Esophagus muscularis mucosa (tissue), 4 donors: ENCODE measurements around the gene LTBP2. TPM values are rescaled to one million over a fixed set of nuclear protein-coding genes. Genes with fewer than 3 reads are reported as not detected.

ENCODE experiments used
- DNase-seq: peaks from one replicate; pipeline ENCODE4 v3.0.0-alpha.2; 2017; ENCODE audit errors: extremely low spot score
- H3K27ac ChIP-seq, 4 donors: fragments of 200-600 bp; sonication (generic); replicated peaks in 1 of 4; 1 replicate in 3 of 4; 2 replicates in 1 of 4; pipeline ENCODE4 v1.5.1; 2016 to 2019; ENCODE audit warnings: mild to moderate bottlenecking in 1 of 4
- H3K27me3 ChIP-seq, 4 donors: fragments of 200-600 bp; sonication (generic); one replicate each; pipeline versions ENCODE4 v1.5.1 to v1.6.0; 2016 to 2019
- H3K36me3 ChIP-seq, 4 donors: fragments of 200-600 bp; sonication (generic); one replicate each; pipeline ENCODE4 v1.5.1; 2016 to 2019
- H3K4me1 ChIP-seq, 4 donors: fragments of 200-600 bp; sonication (generic); one replicate each; pipeline ENCODE4 v1.5.1; 2016 to 2019
- H3K4me3 ChIP-seq, 4 donors: fragments of 200-600 bp; sonication (generic); 1 replicate in 2 of 4; 2 replicates in 2 of 4; pipeline ENCODE4 v1.5.1; 2016 to 2019; ENCODE audit warnings: mild to moderate bottlenecking in 4 of 4, moderate library complexity in 1 of 4
- H3K9me3 ChIP-seq, 4 donors: fragments of 200-600 bp; sonication (generic); 1 replicate in 3 of 4; 2 replicates in 1 of 4; pipeline ENCODE4 v1.5.1; 2016 to 2019
- CTCF ChIP-seq, 3 experiments: fragments of 200-600 bp in 2 of 3; fragments of 450-650 bp in 1 of 3; sonication (generic) in 2 of 3; IDR thresholded peaks; one replicate each; pipeline ENCODE4 v1.5.1; 2017 to 2019; ENCODE audit warnings: antibody characterized with exemption in 3 of 3, mild to moderate bottlenecking in 2 of 3, moderate library complexity in 1 of 3
- EP300 ChIP-seq: sonication (generic); formaldehyde crosslinking; IDR thresholded peaks from one replicate; pipeline ENCODE4 v1.6.1; 2017; ENCODE audit warnings: antibody characterized with exemption
- POLR2A ChIP-seq: fragments of 450-650 bp; IDR thresholded peaks from one replicate; pipeline ENCODE4 v1.6.1; 2017; ENCODE audit warnings: antibody characterized with exemption, moderate library complexity, mild to moderate bottlenecking, low read depth
- POLR2AphosphoS5 ChIP-seq, 2 donors: sonication (generic); formaldehyde crosslinking; IDR thresholded peaks; one replicate each; pipeline ENCODE4 v1.6.1; 2017; ENCODE audit warnings: antibody characterized with exemption in 2 of 2
- WGBS: methylation state at CpG from one replicate; pipeline ENCODE4 v1.1.5; 2018; 5-methylcytosine and 5-hydroxymethylcytosine counted together
- intact Hi-C: fragments of 100-400 bp; cut with DNase I; formaldehyde crosslinking; loops from one replicate; pipeline ENCODE4 v1.15.1; 2023
- total RNA-seq, 4 donors: library from RNA; depleted of rRNA; stranded (reverse); fragments of >200 nt; gene quantifications; one replicate each; pipeline versions ENCODE4 v1.1.0 to v1.2.1, GENCODE V29; 2016

LTBP2 gene
- total RNA-seq, 4 donors from 2014 or later, result 62.0 to 151 (median 109) TPM

- intact Hi-C loops, result no loop called here
- Histone ChIP-seq H3K36me3 (peaks cover 0 to 21% (median 6%) of the 10 kb centered on the region in 4 donors), H3K27ac (no peak overlapping the region), H3K9me3 (no peaks in the 10 kb centered on the region), H3K4me1 (peaks cover 12 to 28% (median 20%) of the 10 kb centered on the region in 4 donors), H3K27me3 (no peaks in the 10 kb centered on the region), H3K4me3 (no peak overlapping the region)
- DNase-seq, result no peak
- no peak for TF ChIP-seq CTCF (IDR thresholded peaks at IDR 0.05)
- TF ChIP-seq EP300, result no peak
- TF ChIP-seq POLR2AphosphoS5 (IDR thresholded peaks at IDR 0.05), result no peak
- no peak for TF ChIP-seq POLR2A
- WGBS, result 76% methylated on average over 4 of the region's 4 CpGs
These were observed 40.5 kb upstream of the LTBP2 start for GRCh38 chr14:74652541-74652940.

- no peak for DNase-seq
- H3K4me3 ChIP-seq, result no peak overlapping the region
- 94% methylated on average over 1 of the region's 1 CpG for WGBS
- TF ChIP-seq POLR2AphosphoS5 (IDR thresholded peaks at IDR 0.05), result no peak
- no peak for TF ChIP-seq CTCF (IDR thresholded peaks at IDR 0.05)
- no peak for TF ChIP-seq EP300
- TF ChIP-seq POLR2A, result no peak
- no peaks in the 10 kb centered on the region for H3K9me3 ChIP-seq
- no peak overlapping the region for H3K27ac ChIP-seq
- intact Hi-C loops, result no loop called here
- H3K27me3 ChIP-seq, result peaks cover 0 to 11% (median 0%) of the 10 kb centered on the region in 4 donors
- H3K36me3 ChIP-seq, result peaks cover 0 to 8% (median 3%) of the 10 kb centered on the region in 4 donors
- H3K4me1 ChIP-seq, result peaks cover 13 to 31% (median 21%) of the 10 kb centered on the region in 4 donors
These were observed 39.1 kb upstream of the LTBP2 start for GRCh38 chr14:74650927-74651686.

GRCh38 chr14:74649673-74650072 is 37.6 kb upstream of the LTBP2 start:
- Histone ChIP-seq H3K27ac (no peak overlapping the region), H3K9me3 (no peaks in the 10 kb centered on the region), H3K36me3 (peaks cover 0 to under 1% (median 0%) of the 10 kb centered on the region in 4 donors), H3K4me1 (peaks cover 13 to 20% (median 17%) of the 10 kb centered on the region in 4 donors), H3K4me3 (no peak overlapping the region), H3K27me3 (peaks cover 0 to 25% (median 2%) of the 10 kb centered on the region in 4 donors)
- 78% methylated on average over 2 of the region's 2 CpGs for WGBS
- TF ChIP-seq POLR2AphosphoS5 (IDR thresholded peaks at IDR 0.05) (no peak), EP300 (no peak), POLR2A (no peak), CTCF (IDR thresholded peaks at IDR 0.05) (no peak)
- no peak for DNase-seq
- intact Hi-C loops, result no loop called here

- TF ChIP-seq POLR2AphosphoS5 (IDR thresholded peaks at IDR 0.05), result no peak
- TF ChIP-seq CTCF (IDR thresholded peaks at IDR 0.05), result no peak
- TF ChIP-seq POLR2A, result no peak
- no peak for TF ChIP-seq EP300
- no peaks in the 10 kb centered on the region for H3K36me3 ChIP-seq
- peaks cover 16 to 20% (median 18%) of the 10 kb centered on the region in 4 donors for H3K4me1 ChIP-seq
- H3K4me3 ChIP-seq, result no peak overlapping the region
- no peak for DNase-seq
- H3K27ac ChIP-seq, result no peak overlapping the region
- peaks cover 0 to 30% (median 2%) of the 10 kb centered on the region in 4 donors for H3K27me3 ChIP-seq
- H3K9me3 ChIP-seq, result no peaks in the 10 kb centered on the region
- WGBS, result 85% methylated on average over 6 of the region's 7 CpGs
- intact Hi-C loops, result no loop called here
These were observed 37.1 kb upstream of the LTBP2 start for GRCh38 chr14:74649167-74649566.

- intact Hi-C loops, result no loop called here
- H3K27ac ChIP-seq, result no peak overlapping the region
- H3K4me1 ChIP-seq, result peaks cover 17 to 20% (median 20%) of the 10 kb centered on the region in 4 donors
- no peak overlapping the region for H3K4me3 ChIP-seq
- peaks cover 0 to 36% (median 2%) of the 10 kb centered on the region in 4 donors for H3K27me3 ChIP-seq
- H3K36me3 ChIP-seq, result no peaks in the 10 kb centered on the region
- DNase-seq, result no peak
- H3K9me3 ChIP-seq, result no peaks in the 10 kb centered on the region
- TF ChIP-seq CTCF (IDR thresholded peaks at IDR 0.05) (no peak), POLR2A (no peak), POLR2AphosphoS5 (IDR thresholded peaks at IDR 0.05) (no peak), EP300 (no peak)
- WGBS, result 61% methylated on average over 7 of the region's 7 CpGs
These were observed 36.6 kb upstream of the LTBP2 start for GRCh38 chr14:74648601-74649000.
